NCI-H69 (cell line): Measurements from ENCODE around the gene DTX1.

Source experiments
- DNase-seq: peaks from one replicate; lab custom pipeline; 2025; lab: John Stamatoyannopoulos, UW

Gene DTX1

GRCh38 chr12:113055594-113056380 is 743 bp upstream of the DTX1 start:
- DNase-seq: no peak

- DNase-seq: no peak
Measured at GRCh38 chr12:113056381-113056630, 224 bp upstream of the DTX1 start.

GRCh38 chr12:113057565-113058485 is 1.3 kb downstream of the DTX1 start:
- DNase-seq: no peak

GRCh38 chr12:113058553-113058952 is 2.0 kb downstream of the DTX1 start:
- DNase-seq: no peak

- no peak for DNase-seq
Measured at GRCh38 chr12:113059071-113059595, 2.6 kb downstream of the DTX1 start.

- no peak for DNase-seq
Measured at GRCh38 chr12:113060336-113060960, 3.9 kb downstream of the DTX1 start.

- DNase-seq: peak; percentile 80
Measured at GRCh38 chr12:113061061-113061694, 4.6 kb downstream of the DTX1 start.

- DNase-seq: peak; percentile 61
Measured at GRCh38 chr12:113062502-113063395, 6.2 kb downstream of the DTX1 start.

GRCh38 chr12:113063396-113064350 is 7.1 kb downstream of the DTX1 start:
- DNase-seq: no peak

GRCh38 chr12:113064395-113065125 is 8.0 kb downstream of the DTX1 start:
- no peak for DNase-seq

- peak; percentile 98 for DNase-seq
Measured at GRCh38 chr12:113065126-113066007, 8.8 kb downstream of the DTX1 start.

- DNase-seq: peak; percentile 58
Measured at GRCh38 chr12:113066813-113067400, 10.4 kb downstream of the DTX1 start.

- peak; percentile 26 for DNase-seq
Measured at GRCh38 chr12:113067987-113068935, 11.7 kb downstream of the DTX1 start.

- DNase-seq: peak; percentile 51
Measured at GRCh38 chr12:113069149-113069548, 12.6 kb downstream of the DTX1 start.

GRCh38 chr12:113069751-113070116 is 13.2 kb downstream of the DTX1 start:
- no peak for DNase-seq

GRCh38 chr12:113070117-113070906 is 13.8 kb downstream of the DTX1 start:
- DNase-seq: peak; percentile 35
